Activated T-helper 17 cell treated with anti-CD3 and anti-CD28 coated beads, Interleukin-2, amount 50 U/mL, for 72 hours (primary cell): ENCODE measurements around the gene NFIX. TPM values are rescaled to one million over a fixed set of nuclear protein-coding genes. Genes with fewer than 3 reads are reported as not detected.

ENCODE experiments used
- ATAC-seq: fragments of 150-1000 bp; cut with Tn5 transposase; replicated peaks from 2 replicates; pipeline ENCODE4 v1.10.0; 2021; ENCODE audit warnings: mild to moderate bottlenecking, moderate library complexity
- H3K27ac Mint-ChIP-seq: one replicate; pipeline ENCODE4 v1.8.0; 2022; ENCODE audit warnings: mixed read lengths
- H3K27me3 Mint-ChIP-seq: one replicate; pipeline ENCODE4 v1.8.0; 2022; ENCODE audit warnings: mixed read lengths
- H3K36me3 Mint-ChIP-seq: one replicate; pipeline ENCODE4 v1.8.0; 2022; ENCODE audit warnings: low read depth, mild to moderate bottlenecking, mixed read lengths
- H3K4me1 Mint-ChIP-seq: one replicate; pipeline ENCODE4 v1.8.0; 2022; ENCODE audit warnings: mixed read lengths
- H3K4me3 Mint-ChIP-seq: one replicate; pipeline ENCODE4 v1.8.0; 2022; ENCODE audit warnings: mild to moderate bottlenecking, mixed read lengths
- H3K9me3 Mint-ChIP-seq: one replicate; pipeline ENCODE4 v1.8.0; 2022; ENCODE audit warnings: mixed read lengths
- total RNA-seq, 2 donors: library from RNA; stranded (reverse); gene quantifications; one replicate each; pipeline ENCODE4 v1.2.3, GENCODE V29; 2022

NFIX gene
- total RNA-seq, 2 donors from 2014 or later = 0.43 to 1.1 TPM

DNA sequence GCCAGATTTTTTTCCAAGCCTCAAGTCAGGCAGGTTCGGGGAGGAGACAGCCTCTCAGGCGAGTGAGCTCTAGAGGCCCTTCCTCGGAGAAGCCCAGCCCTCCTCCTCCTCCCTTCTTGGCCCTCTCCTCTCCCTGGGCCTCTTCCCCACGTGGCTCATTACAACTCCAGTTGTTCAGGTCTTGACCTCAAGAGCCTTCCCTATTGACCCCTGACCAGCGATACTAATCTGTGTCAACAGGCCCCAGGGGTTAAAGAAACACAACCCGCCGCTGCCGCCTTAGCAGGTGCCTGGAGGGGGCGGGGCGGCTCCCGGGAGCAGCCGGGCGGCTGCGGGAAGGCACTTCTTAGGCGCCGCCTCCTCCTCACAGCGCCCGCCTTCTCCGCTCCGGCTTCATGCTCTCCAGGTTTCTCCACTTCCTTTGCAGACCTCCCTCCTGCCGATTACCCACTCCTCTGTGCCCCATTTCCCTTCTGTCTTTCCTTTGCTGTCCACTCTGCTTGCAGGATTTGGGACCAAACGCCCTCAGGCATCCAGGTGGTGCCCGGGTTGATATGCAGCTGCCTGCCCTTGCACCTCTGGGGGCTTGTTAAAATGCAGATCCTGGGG lies 56.4 kb downstream of the NFIX start:
- Mint-ChIP-seq H3K27me3 (peaks cover 5% of the 10 kb centered on the region), H3K27ac (no peak overlapping the region), H3K4me3 (peak overlapping the region; percentile 5), H3K4me1 (no peaks in the 10 kb centered on the region), H3K9me3 (no peaks in the 10 kb centered on the region), H3K36me3 (no peaks in the 10 kb centered on the region)
- ATAC-seq = peak; percentile 37

DNA sequence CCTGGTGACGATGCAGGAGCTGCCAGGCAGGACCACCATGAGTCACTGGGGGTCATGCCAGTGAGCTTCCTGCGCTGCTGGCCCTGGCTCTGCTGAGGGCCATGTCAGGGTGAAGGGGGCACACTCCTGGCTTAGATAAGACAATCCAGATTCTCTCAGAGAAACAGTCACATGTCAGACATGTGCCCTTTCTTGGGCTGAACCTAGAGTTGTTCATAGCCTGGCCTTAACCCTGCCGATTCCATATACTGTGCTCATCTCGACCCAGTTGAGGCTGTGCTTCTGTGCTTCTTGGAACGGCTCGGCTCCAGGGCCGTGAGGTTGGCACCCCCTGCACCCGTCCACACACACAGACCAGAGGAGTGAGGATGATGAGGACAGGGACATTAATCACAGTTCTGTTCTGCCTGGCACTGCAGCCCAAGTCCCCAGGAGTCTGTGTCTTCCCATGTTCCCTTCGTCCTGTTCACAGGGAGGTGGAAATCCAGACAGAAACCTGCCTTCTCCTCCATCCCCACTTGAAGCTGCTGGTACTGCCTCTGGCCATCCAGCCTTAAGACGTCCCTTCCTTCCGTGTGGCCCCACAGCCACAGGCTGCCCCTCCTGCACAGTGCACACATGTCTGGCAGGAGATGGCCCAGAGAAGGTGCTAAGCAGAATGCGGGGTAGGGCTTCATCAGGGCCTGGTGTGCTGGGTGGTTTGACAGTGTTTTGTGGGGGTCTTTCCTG lies 57.3 kb downstream of the NFIX start:
- Mint-ChIP-seq H3K27me3 (peaks cover 5% of the 10 kb centered on the region), H3K27ac (no peak overlapping the region), H3K36me3 (no peaks in the 10 kb centered on the region), H3K9me3 (no peaks in the 10 kb centered on the region), H3K4me3 (no peak overlapping the region), H3K4me1 (no peaks in the 10 kb centered on the region)
- no peak for ATAC-seq

DNA sequence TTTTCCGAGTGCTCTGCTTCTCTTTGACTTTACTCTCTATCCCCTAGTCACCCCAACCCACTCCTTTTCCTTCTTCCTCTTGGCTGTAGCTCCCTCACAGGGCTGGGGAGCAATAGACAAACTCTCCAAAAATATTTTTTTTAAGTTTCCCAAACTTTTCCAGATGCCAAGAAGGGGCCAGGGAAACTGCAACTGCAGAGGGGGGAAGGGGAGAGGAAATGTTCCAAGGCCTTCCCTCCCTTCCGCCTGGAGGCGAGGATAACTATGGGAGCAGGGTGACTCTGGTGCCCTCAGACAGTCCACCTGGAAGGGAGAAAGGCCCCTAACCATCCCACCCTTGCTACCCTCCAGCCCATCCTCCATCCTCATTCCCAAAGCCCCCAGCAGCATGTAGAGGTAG lies 58.0 kb downstream of the NFIX start:
- peaks cover 5% of the 10 kb centered on the region for H3K27me3 Mint-ChIP-seq
- no peak overlapping the region for H3K27ac Mint-ChIP-seq
- H3K4me1 Mint-ChIP-seq = no peaks in the 10 kb centered on the region
- no peak for ATAC-seq
- no peaks in the 10 kb centered on the region for H3K36me3 Mint-ChIP-seq
- no peaks in the 10 kb centered on the region for H3K9me3 Mint-ChIP-seq
- no peak overlapping the region for H3K4me3 Mint-ChIP-seq

DNA sequence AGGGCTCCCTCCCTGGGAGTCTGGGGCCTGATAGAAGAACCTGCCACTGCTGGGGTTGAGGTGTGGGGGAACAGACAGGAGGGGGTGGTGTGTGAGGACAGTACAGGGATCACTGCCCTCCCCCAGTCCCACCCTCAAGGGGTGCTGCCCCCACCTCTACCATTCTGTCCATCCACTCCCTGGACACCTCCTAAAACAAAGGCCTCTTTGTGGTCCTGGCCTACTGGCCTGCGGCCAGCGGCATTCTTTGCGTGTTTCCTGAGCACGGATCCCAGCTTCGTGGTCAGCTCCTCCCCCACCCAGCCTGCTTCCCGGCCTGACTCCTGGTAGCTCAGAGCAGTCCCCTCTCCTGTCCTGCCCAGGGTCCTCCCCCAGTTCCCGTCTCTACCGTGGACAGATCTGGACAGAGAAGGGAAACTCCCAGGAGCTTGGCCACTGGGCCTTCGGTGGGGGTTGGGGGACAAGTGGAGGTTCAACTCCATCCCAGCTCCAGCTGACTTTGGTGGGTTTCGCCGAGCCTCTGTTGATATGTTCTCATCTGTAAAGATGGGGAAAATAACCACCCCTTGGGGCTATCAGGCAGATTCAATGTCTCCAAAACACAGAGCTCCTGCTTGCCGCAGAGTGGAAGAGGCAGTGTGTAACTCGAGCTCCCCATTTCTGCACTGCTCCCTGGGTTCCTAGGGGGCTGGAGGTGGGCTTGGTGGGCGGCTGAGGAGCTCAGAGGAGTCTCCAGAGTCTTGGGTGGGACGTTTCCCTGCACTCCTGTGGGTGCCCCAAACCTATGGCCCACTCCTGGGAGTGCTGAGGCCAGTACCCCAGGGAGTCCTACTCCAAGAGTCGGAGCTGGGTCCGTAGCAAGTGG lies 58.7 kb downstream of the NFIX start:
- H3K27ac Mint-ChIP-seq = no peak overlapping the region
- peaks cover 5% of the 10 kb centered on the region for H3K27me3 Mint-ChIP-seq
- no peaks in the 10 kb centered on the region for H3K36me3 Mint-ChIP-seq
- no peaks in the 10 kb centered on the region for H3K4me1 Mint-ChIP-seq
- no peaks in the 10 kb centered on the region for H3K9me3 Mint-ChIP-seq
- no peak for ATAC-seq
- no peak overlapping the region for H3K4me3 Mint-ChIP-seq

DNA sequence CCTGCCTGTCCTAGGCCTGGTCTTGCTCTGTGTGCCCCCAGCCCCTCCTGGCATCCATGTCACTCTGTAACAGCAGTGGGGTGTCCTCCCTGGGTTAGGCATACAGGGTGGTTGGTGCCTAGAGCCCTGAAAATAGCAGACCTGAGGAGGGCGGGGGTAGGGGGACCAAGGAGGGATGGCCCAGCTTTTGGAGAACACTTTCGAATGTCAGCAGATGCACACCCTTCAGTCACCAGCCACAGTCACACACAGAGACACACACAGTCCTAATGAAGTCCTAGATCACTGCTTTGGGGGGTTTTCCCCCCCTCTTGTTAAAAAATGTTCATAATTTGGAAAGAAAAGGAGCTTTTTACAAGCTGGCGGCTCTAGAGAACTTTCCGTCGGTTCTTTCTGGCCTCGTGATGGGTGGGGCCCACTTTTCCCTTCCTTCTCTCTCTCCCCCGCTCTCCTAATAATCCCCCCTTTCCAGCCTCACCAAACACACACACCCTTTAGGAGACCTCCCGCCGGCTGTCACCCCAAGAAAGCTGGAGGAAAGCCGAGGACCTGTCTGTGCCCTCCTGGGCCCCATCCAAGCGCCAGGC lies 59.4 kb downstream of the NFIX start:
- no peak for ATAC-seq
- Mint-ChIP-seq H3K27ac (no peak overlapping the region), H3K9me3 (no peaks in the 10 kb centered on the region), H3K4me1 (no peaks in the 10 kb centered on the region), H3K36me3 (no peaks in the 10 kb centered on the region), H3K4me3 (no peak overlapping the region), H3K27me3 (peaks cover 5% of the 10 kb centered on the region)

DNA sequence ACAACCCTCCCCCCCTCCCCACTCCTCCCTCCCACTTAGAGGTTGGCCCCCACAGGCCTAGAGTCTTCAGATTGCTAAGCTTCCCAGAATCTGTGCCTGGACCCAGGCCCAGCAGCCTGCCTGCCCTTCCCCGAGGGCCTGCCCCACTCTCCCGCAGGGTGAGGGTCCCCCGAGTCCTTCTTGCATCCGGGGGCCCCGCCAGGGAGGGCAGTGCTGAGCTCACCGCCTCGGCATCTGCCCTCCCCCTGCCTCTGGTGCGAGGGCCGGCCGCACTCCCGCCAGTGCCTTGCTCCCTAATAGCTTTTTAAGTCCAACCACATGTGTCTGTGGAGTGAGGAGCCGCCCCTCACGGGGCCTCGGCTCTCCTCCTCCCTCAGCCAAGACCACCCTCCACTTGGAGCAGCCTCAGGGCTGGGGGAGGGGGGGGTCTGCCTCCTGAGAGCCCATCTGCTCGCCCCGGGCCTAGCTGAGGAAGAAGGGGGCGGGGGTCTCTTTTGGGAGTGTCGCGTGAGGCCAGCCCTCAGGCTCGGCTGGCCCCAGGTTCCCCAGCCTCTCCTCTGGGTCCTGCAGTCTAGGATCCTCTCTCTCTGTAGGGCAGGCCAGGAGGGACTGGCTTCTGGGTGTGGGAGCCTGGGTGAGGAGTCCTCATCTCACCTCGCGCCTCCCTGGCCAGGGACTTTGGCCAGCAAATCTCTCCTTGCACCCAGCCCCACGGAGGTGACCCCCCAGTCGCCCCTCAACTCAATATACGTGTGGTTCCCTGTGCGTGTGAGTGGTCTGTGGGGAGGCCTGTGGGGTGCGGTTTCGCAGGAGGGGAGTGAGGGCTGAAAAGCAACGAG lies 60.2 kb downstream of the NFIX start:
- peaks cover 5% of the 10 kb centered on the region for H3K27me3 Mint-ChIP-seq
- ATAC-seq = no peak
- no peak overlapping the region for H3K4me3 Mint-ChIP-seq
- no peaks in the 10 kb centered on the region for H3K4me1 Mint-ChIP-seq
- no peak overlapping the region for H3K27ac Mint-ChIP-seq
- H3K36me3 Mint-ChIP-seq = no peaks in the 10 kb centered on the region
- no peaks in the 10 kb centered on the region for H3K9me3 Mint-ChIP-seq

DNA sequence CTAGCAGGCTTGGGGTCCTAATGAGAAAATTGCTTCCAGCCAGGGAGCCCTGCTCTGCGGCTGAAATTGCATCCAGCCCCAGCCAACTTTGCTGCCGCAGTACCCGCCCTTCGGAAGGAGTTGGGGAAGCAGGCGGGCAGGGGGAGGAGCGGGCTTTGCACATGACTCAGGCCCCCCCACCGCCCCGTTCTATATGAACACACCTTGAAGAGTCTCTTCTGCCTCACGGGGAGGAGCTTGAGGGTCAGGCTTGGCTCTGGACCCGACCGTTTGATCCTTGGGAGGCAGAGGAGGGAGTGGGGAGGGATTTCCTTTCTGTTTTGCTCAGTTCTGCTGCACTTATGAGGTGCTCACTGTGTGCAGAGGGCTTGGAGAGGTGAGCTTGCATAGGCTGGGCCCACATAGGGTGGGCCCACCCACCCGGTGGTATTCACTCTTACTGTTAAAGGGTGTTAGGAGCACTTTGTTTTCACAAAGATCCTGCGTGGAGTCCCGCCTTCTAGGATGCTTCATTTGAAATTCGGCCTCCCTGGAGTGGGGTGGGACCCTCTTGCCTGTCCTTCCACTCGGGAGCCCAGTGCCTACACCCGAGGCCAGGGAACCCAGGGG lies 60.9 kb downstream of the NFIX start:
- ATAC-seq = no peak
- Mint-ChIP-seq H3K27me3 (peaks cover 9% of the 10 kb centered on the region), H3K36me3 (no peaks in the 10 kb centered on the region), H3K27ac (no peak overlapping the region), H3K4me1 (no peaks in the 10 kb centered on the region), H3K9me3 (no peaks in the 10 kb centered on the region), H3K4me3 (no peak overlapping the region)

DNA sequence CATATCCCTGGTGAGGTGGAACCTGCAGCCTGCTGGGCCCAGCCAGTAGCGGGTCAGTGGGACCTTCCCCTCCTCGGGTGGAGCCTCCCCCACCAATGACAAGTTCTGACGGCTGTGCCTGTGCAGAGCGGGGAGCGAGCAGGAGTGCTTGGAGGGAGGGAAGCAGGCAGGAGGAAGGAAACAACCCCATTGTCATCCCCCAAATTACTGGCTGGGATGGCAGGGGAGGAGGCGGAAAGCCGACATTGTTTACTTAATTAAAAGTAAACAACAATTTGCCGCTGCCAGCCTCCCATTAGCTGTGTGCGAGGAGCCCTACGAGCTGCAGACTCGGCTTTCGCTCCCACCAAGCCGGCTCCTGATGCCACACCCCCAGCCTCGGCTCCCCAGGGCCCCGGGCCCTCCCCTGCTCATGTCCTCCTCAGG lies 61.9 kb downstream of the NFIX start:
- Mint-ChIP-seq H3K36me3 (no peaks in the 10 kb centered on the region), H3K9me3 (no peaks in the 10 kb centered on the region), H3K27ac (no peak overlapping the region), H3K4me3 (no peak overlapping the region), H3K27me3 (peaks cover 13% of the 10 kb centered on the region), H3K4me1 (no peaks in the 10 kb centered on the region)
- ATAC-seq = no peak

DNA sequence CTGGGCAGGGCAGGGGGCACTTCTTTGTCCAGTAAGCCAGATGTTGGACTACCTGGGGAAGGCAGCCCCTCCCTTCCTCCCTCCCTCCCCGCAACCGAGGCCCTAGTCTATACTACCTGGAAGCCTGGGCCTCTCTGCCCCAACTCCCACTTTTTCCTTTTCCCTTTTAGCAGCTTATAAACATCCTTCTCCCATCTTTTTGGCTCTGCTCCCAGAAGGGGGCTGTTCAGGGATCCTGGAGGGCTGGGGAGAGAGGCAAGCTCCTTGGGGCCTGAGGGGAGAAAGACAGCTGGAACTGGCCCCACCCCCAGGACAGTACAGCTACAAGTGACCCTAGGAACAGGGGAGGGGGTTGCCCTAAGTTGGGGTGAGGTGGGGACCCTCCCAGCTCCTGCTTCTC lies 62.5 kb downstream of the NFIX start:
- H3K27me3 Mint-ChIP-seq = peaks cover 12% of the 10 kb centered on the region
- no peak for ATAC-seq

DNA sequence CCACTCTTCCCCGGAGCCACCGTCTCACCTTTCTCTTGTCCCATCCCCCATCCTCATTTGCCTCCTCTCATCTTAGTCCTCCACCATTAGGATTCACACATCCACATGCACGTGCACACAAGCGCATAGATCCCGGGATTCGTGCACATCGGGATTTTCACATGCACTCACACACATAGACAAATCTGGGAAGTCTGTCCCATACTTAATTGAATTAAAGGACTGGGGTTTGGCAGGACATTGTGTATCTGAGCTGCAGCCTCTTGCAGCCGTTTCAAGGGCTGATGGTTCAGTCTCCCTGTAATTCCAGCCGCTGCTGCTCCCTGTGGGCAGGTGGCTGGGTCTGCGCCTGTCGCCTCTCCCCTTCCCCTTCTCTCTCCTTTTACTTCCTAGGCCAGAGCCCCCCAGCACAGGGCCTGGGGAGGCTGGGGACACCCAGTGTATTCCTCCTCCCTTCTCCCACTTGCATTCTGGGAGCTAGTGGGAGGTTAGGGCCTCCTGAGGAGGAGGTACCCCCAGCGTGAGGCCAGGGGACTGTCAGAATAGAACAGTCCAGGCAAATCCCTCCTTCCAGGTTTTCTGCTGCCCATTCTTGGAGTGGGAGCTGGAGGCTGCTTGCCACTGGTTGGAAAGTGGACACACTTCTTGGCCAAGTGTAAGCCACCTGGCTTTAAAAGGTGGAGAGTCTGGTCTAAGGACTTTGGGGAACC lies 63.8 kb downstream of the NFIX start:
- peaks cover 16% of the 10 kb centered on the region for H3K27me3 Mint-ChIP-seq
- H3K9me3 Mint-ChIP-seq = no peaks in the 10 kb centered on the region
- no peak overlapping the region for H3K4me3 Mint-ChIP-seq
- no peak for ATAC-seq
- H3K4me1 Mint-ChIP-seq = no peaks in the 10 kb centered on the region
- no peak overlapping the region for H3K27ac Mint-ChIP-seq
- no peaks in the 10 kb centered on the region for H3K36me3 Mint-ChIP-seq

More for the DNA sequence above, 62.5 kb downstream of the NFIX start:
- no peak overlapping the region for H3K27ac Mint-ChIP-seq
- H3K4me1 Mint-ChIP-seq = no peaks in the 10 kb centered on the region
- no peaks in the 10 kb centered on the region for H3K9me3 Mint-ChIP-seq
- H3K36me3 Mint-ChIP-seq = no peaks in the 10 kb centered on the region
- H3K4me3 Mint-ChIP-seq = no peak overlapping the region

DNA sequence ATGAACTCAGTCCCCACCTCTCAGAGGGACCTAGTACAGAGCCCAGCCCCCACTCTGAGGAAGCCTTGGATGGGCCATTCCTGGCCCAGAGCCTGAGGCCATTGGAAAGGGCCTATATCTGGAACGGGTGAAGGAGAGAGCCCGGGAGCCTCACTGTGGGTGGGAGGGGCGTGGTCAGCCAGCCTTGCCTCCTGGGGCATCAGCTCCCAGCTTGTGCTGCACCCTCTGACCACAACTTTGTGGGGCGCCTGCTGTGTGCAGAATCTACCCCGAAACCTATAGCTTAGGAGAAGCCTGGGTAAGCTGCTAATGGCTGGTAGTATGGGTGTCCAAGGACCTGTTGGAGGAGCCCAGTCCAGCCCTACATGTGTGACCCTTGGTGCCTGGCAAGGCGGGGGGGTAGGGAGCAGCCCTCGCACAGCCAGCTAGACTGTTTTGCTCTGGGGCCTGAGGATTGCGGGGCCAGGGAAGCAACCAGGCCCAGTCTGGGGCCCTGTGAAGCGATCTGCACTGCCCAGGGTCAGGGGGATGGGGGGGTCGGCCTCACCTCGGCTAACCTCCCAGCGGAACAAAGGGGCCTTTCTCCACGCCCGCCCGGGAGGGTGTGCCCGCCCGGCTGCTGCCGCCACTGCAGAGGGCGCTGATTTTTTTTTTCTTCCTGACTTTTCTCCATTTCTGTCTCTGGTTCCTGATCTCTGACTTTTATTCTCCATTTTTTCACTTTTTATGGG lies 65.1 kb downstream of the NFIX start:
- no peak for ATAC-seq
- Mint-ChIP-seq H3K4me3 (peak overlapping the region; percentile 71), H3K27ac (no peak overlapping the region), H3K4me1 (no peaks in the 10 kb centered on the region), H3K9me3 (no peaks in the 10 kb centered on the region), H3K27me3 (peaks cover 16% of the 10 kb centered on the region), H3K36me3 (no peaks in the 10 kb centered on the region)

DNA sequence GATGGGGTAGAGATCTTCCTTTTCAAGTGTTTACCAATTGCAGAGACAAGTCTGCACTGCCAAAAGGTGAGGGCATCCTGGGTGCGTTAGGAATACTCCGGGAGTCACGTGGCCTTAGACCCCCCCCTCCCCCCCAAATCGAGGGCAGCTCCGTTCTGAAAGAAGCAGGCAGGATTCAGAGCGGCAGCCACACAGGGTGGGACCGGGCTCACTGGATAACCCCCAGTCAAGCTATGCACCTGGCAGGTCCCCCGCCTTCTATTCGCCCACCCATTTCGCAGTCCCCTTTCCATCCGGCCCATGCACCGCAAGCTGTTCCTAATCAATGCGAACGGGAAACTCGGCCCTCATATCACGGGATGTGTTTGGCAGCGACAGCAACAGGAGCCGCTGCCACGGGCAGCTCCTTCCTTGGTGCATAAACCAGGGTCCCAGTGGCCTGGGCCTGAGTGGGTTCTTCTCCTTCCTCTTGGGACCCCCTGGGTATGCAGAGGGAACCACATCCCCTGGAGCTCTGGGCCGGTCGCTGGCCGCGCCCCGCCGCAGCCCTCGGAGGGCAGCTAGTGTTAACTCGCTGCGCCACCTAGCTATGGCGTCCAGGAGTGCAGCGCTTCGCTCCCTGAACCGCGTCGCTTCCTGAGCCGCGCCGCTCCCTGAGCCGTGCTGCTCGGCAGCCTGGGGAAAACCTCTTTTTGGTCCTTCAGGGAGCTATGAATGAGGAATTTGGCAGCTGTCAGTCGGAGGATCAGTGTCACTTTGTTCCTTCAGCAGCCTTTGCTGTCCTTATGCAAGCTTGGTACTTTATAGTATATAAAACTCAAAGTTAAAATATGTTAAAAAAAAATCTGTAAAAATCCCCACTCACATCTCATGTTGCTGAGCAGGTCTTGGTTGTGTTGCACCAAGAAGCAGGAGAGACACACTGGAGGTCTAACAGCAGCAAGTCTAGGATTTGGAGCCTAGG lies 66.0 kb downstream of the NFIX start:
- Mint-ChIP-seq H3K36me3 (no peaks in the 10 kb centered on the region), H3K4me3 (peak overlapping the region; percentile 71), H3K9me3 (no peaks in the 10 kb centered on the region), H3K27ac (no peak overlapping the region), H3K4me1 (no peaks in the 10 kb centered on the region), H3K27me3 (peaks cover 16% of the 10 kb centered on the region)
- peak; percentile 98 for ATAC-seq
